ENCODE data around the gene MYH14. TPM values are rescaled to one million over a fixed set of nuclear protein-coding genes. Genes with fewer than 3 reads are reported as not detected.

Gene MYH14
- total RNA-seq, 1 donor from 2014 or later: 93.9 TPM

GRCh38 chr19:50242581-50242980 lies 39.2 kb downstream of the MYH14 start:
- Mint-ChIP-seq H3K27ac (no peak overlapping the region), H3K9me3 (no peaks in the 10 kb centered on the region)

GRCh38 chr19:50244695-50245094 lies 41.3 kb downstream of the MYH14 start:
- DNase-seq (ENCODE audit: extremely low spot score, unreplicated experiment): no peak
- H3K9me3 Mint-ChIP-seq: no peaks in the 10 kb centered on the region
- no peaks in the 10 kb centered on the region for H3K4me1 Mint-ChIP-seq (ENCODE audit: unreplicated experiment)
- H3K27me3 Mint-ChIP-seq: no peaks in the 10 kb centered on the region
- H3K27ac Mint-ChIP-seq: no peak overlapping the region
- TF ChIP-seq, protein P1, sequence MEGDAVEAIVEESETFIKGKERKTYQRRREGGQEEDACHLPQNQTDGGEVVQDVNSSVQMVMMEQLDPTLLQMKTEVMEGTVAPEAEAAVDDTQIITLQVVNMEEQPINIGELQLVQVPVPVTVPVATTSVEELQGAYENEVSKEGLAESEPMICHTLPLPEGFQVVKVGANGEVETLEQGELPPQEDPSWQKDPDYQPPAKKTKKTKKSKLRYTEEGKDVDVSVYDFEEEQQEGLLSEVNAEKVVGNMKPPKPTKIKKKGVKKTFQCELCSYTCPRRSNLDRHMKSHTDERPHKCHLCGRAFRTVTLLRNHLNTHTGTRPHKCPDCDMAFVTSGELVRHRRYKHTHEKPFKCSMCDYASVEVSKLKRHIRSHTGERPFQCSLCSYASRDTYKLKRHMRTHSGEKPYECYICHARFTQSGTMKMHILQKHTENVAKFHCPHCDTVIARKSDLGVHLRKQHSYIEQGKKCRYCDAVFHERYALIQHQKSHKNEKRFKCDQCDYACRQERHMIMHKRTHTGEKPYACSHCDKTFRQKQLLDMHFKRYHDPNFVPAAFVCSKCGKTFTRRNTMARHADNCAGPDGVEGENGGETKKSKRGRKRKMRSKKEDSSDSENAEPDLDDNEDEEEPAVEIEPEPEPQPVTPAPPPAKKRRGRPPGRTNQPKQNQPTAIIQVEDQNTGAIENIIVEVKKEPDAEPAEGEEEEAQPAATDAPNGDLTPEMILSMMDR (conservative IDR thresholded peaks at IDR 0.05): no peak
- peaks cover 4% of the 10 kb centered on the region for H3K36me3 Mint-ChIP-seq
- no peak overlapping the region for H3K4me3 Mint-ChIP-seq

More at GRCh38 chr19:50242581-50242980, 39.2 kb downstream of the MYH14 start:
- Mint-ChIP-seq H3K4me1 (ENCODE audit: unreplicated experiment) (no peaks in the 10 kb centered on the region), H3K27me3 (no peaks in the 10 kb centered on the region), H3K4me3 (no peak overlapping the region), H3K36me3 (peaks cover 4% of the 10 kb centered on the region)
- DNase-seq (ENCODE audit: extremely low spot score, unreplicated experiment): no peak
- TF ChIP-seq, protein P1 (conservative IDR thresholded peaks at IDR 0.05): no peak

DNA sequence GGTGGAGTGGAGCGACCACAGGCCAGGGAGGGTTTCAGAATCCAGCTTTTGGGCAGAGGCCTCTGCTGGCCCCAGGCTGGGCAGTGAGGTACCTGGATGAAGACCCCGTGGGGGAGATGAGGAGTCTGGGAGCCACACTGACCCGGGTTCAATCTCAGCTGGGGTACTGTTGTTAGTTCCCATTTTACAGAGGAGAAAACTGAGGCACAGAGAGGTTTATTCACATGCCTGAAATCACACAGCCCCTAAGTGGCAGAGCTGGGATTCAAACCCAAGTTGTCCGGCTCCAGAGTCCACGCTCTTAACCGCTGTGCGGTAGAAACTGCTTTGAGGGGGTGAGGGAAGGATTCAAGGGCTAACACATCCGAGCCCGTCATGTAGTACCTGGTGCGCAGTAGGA lies 45.0 kb downstream of the MYH14 start:
- H3K27ac Mint-ChIP-seq: no peak overlapping the region
- H3K27me3 Mint-ChIP-seq: no peaks in the 10 kb centered on the region
- no peak for DNase-seq (ENCODE audit: extremely low spot score, unreplicated experiment)
- no peaks in the 10 kb centered on the region for H3K4me1 Mint-ChIP-seq (ENCODE audit: unreplicated experiment)
- no peak overlapping the region for H3K4me3 Mint-ChIP-seq
- H3K36me3 Mint-ChIP-seq: peaks cover 11% of the 10 kb centered on the region
- TF ChIP-seq, protein P1 (conservative IDR thresholded peaks at IDR 0.05): no peak
- no peaks in the 10 kb centered on the region for H3K9me3 Mint-ChIP-seq

GRCh38 chr19:50248826-50249225 lies 45.4 kb downstream of the MYH14 start:
- Mint-ChIP-seq H3K27ac (no peak overlapping the region), H3K4me1 (ENCODE audit: unreplicated experiment) (no peaks in the 10 kb centered on the region), H3K36me3 (peaks cover 11% of the 10 kb centered on the region), H3K4me3 (no peak overlapping the region), H3K9me3 (no peaks in the 10 kb centered on the region), H3K27me3 (no peaks in the 10 kb centered on the region)
- TF ChIP-seq, protein P1 (conservative IDR thresholded peaks at IDR 0.05): no peak
- no peak for DNase-seq (ENCODE audit: extremely low spot score, unreplicated experiment)

DNA sequence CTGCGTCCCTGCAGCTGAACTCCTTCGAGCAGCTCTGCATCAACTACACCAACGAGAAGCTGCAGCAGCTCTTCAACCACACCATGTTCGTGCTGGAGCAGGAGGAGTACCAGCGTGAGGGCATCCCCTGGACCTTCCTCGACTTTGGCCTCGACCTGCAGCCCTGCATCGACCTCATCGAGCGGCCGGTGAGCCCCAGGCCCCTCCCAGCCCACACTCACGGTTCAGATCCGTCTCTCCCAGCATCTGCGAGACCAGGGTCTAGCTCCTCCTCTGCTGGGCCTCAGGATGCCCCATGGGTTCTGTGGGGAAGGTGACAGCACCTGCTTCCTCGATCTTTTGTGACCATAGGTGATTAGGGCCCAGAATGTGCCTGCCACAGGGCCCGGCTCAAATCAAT lies 46.2 kb downstream of the MYH14 start:
- no peaks in the 10 kb centered on the region for H3K27me3 Mint-ChIP-seq
- no peak overlapping the region for H3K27ac Mint-ChIP-seq
- no peak overlapping the region for H3K4me3 Mint-ChIP-seq
- TF ChIP-seq, protein P1 (conservative IDR thresholded peaks at IDR 0.05): no peak
- H3K9me3 Mint-ChIP-seq: no peaks in the 10 kb centered on the region
- peaks cover 11% of the 10 kb centered on the region for H3K36me3 Mint-ChIP-seq
- H3K4me1 Mint-ChIP-seq (ENCODE audit: unreplicated experiment): no peaks in the 10 kb centered on the region
- no peak for DNase-seq (ENCODE audit: extremely low spot score, unreplicated experiment)
